ENCODE results near the gene KDM6A. TPM values are rescaled to one million over a fixed set of nuclear protein-coding genes. Genes with fewer than 3 reads are reported as not detected.
A peak's percentile ranks its signal among the peaks of the same experiment; 100 is the strongest.
"Not testable (repeated sequence)": the region's sequence is repeated elsewhere in the genome, so short reads cannot be mapped to it uniquely, and the experiment has no call there.

Gene KDM6A
- total RNA-seq, 1 experiment from 2014 or later: 48.2 TPM

DNA sequence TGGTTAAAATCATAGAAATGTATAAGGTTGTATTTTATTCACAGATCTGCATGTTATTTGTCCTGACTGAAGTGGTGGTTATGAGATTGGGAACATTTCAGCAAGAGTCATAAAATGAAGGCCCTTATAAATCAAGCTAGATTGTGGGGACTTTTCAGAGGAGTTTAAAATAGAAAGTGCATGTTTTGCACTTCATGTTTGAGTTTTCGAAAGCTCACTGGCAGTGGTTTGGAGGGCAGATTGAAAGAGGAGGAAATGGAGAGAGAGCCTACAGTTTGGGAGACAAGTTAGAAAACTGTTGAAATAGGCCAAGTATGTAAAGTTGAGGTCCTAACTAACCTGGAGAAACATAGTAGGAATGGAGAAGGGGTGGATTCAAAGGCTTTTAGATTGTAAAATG lies 124.9 kb downstream of the KDM6A start:
- H3K27me3 ChIP-seq (ENCODE audit: low read length): no peaks in the 10 kb centered on the region
- H3K79me2 ChIP-seq (ENCODE audit: low read length): peaks cover 90% of the 10 kb centered on the region
- H3K4me2 ChIP-seq (ENCODE audit: low read depth, low read length, poor library complexity, severe bottlenecking): no peak overlapping the region
- H3K4me1 ChIP-seq (ENCODE audit: low read length): peaks cover 19% of the 10 kb centered on the region
- no peaks in the 10 kb centered on the region for H4K20me1 ChIP-seq (ENCODE audit: insufficient read depth, low read depth, low read length)
- no peaks in the 10 kb centered on the region for H3K9me3 ChIP-seq (ENCODE audit: low read length)
- H3K9ac ChIP-seq (ENCODE audit: low read length): no peak overlapping the region
- H2AFZ ChIP-seq (ENCODE audit: low read length): no peak overlapping the region
- no peak overlapping the region for H3K4me3 ChIP-seq (ENCODE audit: low read length)
- no peaks in the 10 kb centered on the region for H3K36me3 ChIP-seq (ENCODE audit: insufficient read depth, low read length)
- DNase-seq: no peak
- no peaks in the 10 kb centered on the region for H3K9me2 ChIP-seq (replicated peaks; ENCODE audit: insufficient read depth, low read length)
- no peak overlapping the region for H3K27ac ChIP-seq (ENCODE audit: low read length)

DNA sequence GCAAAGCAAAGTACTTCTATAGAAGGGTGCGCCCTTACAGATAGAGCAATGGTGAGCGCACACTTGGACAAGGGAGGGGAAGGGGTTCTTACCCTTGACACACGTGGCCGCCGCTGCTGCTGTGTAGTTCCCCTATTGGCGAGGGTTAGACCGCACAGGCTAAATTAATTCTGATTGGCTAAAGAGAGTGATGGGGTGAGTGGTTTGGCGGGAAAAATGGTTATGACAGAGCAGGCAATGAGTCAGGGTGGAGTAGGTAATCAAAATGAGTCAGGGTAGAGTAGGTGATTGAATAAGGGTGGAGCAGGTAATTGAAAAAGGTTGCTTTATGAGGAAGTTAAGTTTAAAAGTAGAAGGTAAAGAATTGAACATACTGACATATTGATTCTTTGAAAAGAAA lies 126.2 kb downstream of the KDM6A start:
- not testable (repeated sequence) for H3K4me2 ChIP-seq (ENCODE audit: low read depth, low read length, poor library complexity, severe bottlenecking); H3K27ac ChIP-seq (ENCODE audit: low read length); H2AFZ ChIP-seq (ENCODE audit: low read length); H3K9ac ChIP-seq (ENCODE audit: low read length); H3K36me3 ChIP-seq (ENCODE audit: insufficient read depth, low read length); H3K9me3 ChIP-seq (ENCODE audit: low read length); DNase-seq; H3K4me3 ChIP-seq (ENCODE audit: low read length); H4K20me1 ChIP-seq (ENCODE audit: insufficient read depth, low read depth, low read length); H3K9me2 ChIP-seq (replicated peaks; ENCODE audit: insufficient read depth, low read length); H3K27me3 ChIP-seq (ENCODE audit: low read length)
- Histone ChIP-seq H3K79me2 (ENCODE audit: low read length) (peaks cover 84% of the 10 kb centered on the region), H3K4me1 (ENCODE audit: low read length) (peaks cover 19% of the 10 kb centered on the region)

DNA sequence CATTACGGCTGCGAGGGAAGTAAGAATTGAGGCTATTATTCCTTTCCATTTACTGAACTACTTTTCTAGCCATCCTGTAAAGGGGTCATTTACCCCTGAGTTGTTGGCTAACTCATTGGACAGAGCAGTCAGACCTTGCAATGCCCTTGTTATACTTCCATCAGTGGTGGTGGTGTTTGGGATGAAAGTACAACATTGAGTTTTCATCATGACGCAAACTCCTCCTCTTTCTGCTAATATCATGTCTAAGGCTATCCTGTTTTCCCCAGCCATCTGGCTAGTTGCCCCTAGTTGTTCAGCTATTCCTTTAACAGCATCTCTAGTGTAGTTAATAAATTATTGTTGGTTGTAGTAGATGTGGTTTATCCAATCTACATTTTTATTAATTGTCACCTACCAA lies 126.9 kb downstream of the KDM6A start:
- H3K9me3 ChIP-seq (ENCODE audit: low read length); H2AFZ ChIP-seq (ENCODE audit: low read length); H3K9ac ChIP-seq (ENCODE audit: low read length); H3K4me3 ChIP-seq (ENCODE audit: low read length); H3K27me3 ChIP-seq (ENCODE audit: low read length); H4K20me1 ChIP-seq (ENCODE audit: insufficient read depth, low read depth, low read length); H3K36me3 ChIP-seq (ENCODE audit: insufficient read depth, low read length); H3K27ac ChIP-seq (ENCODE audit: low read length); H3K4me2 ChIP-seq (ENCODE audit: low read depth, low read length, poor library complexity, severe bottlenecking); H3K9me2 ChIP-seq (replicated peaks; ENCODE audit: insufficient read depth, low read length); DNase-seq: not testable (repeated sequence)
- Histone ChIP-seq H3K79me2 (ENCODE audit: low read length) (peaks cover 83% of the 10 kb centered on the region), H3K4me1 (ENCODE audit: low read length) (peaks cover 19% of the 10 kb centered on the region)

DNA sequence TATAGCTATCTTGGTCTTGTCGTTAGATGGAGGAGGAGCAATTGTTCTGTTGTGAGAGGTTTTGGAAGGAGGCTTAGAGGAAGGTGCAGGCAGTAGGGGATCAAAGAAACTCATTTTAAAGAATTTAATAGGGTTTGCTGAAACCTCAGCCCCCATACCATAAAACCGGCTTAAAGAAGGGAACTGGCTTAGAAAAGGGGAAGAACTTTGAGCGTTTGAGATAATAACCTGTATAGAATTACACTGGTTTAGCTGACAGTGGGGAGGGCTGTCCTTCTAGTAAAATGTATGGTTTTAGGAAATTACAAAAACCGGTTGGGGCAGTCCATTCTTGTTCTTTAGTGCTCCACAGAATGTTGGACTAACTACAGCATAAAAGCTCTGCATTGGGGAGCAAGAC lies 128.1 kb downstream of the KDM6A start:
- Histone ChIP-seq H2AFZ (ENCODE audit: low read length) (no peak overlapping the region), H3K4me2 (ENCODE audit: low read depth, low read length, poor library complexity, severe bottlenecking) (peak overlapping the region; percentile 42), H3K4me1 (ENCODE audit: low read length) (peaks cover 19% of the 10 kb centered on the region), H3K79me2 (ENCODE audit: low read length) (peaks cover 84% of the 10 kb centered on the region), H3K9me3 (ENCODE audit: low read length) (no peaks in the 10 kb centered on the region), H3K27me3 (ENCODE audit: low read length) (no peaks in the 10 kb centered on the region), H3K4me3 (ENCODE audit: low read length) (no peak overlapping the region), H4K20me1 (ENCODE audit: insufficient read depth, low read depth, low read length) (no peaks in the 10 kb centered on the region), H3K9ac (ENCODE audit: low read length) (no peak overlapping the region), H3K9me2 (replicated peaks; ENCODE audit: insufficient read depth, low read length) (no peaks in the 10 kb centered on the region), H3K27ac (ENCODE audit: low read length) (no peak overlapping the region), H3K36me3 (ENCODE audit: insufficient read depth, low read length) (no peaks in the 10 kb centered on the region)
- peak; percentile 54 for DNase-seq

DNA sequence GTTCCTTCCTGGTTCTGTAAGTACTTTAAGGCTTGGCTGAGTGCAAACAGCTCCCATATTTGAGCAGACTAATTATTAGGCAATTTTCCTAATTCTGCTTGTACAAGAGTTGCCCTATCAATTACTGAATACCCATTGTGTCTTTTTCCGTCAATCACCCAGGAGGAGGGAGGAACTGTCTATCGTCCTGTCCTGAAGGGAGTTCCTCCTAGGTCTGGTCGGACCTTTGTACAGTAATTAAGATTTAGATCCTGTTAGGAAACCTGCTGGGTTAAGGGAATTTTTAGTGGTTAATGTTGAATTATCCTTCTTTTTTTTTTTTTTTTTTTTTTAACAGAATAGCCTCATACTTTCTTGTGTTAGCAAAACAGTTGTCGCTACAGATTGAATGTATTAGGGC lies 130.1 kb downstream of the KDM6A start:
- Histone ChIP-seq H3K9ac (ENCODE audit: low read length) (no peak overlapping the region), H3K9me2 (replicated peaks; ENCODE audit: insufficient read depth, low read length) (no peaks in the 10 kb centered on the region), H4K20me1 (ENCODE audit: insufficient read depth, low read depth, low read length) (no peaks in the 10 kb centered on the region), H3K27ac (ENCODE audit: low read length) (no peak overlapping the region), H3K4me1 (ENCODE audit: low read length) (peaks cover 24% of the 10 kb centered on the region), H3K4me3 (ENCODE audit: low read length) (no peak overlapping the region), H3K4me2 (ENCODE audit: low read depth, low read length, poor library complexity, severe bottlenecking) (no peak overlapping the region), H3K36me3 (ENCODE audit: insufficient read depth, low read length) (no peaks in the 10 kb centered on the region), H2AFZ (ENCODE audit: low read length) (no peak overlapping the region), H3K27me3 (ENCODE audit: low read length) (no peaks in the 10 kb centered on the region), H3K79me2 (ENCODE audit: low read length) (peaks cover 84% of the 10 kb centered on the region), H3K9me3 (ENCODE audit: low read length) (no peaks in the 10 kb centered on the region)
- no peak for DNase-seq

DNA sequence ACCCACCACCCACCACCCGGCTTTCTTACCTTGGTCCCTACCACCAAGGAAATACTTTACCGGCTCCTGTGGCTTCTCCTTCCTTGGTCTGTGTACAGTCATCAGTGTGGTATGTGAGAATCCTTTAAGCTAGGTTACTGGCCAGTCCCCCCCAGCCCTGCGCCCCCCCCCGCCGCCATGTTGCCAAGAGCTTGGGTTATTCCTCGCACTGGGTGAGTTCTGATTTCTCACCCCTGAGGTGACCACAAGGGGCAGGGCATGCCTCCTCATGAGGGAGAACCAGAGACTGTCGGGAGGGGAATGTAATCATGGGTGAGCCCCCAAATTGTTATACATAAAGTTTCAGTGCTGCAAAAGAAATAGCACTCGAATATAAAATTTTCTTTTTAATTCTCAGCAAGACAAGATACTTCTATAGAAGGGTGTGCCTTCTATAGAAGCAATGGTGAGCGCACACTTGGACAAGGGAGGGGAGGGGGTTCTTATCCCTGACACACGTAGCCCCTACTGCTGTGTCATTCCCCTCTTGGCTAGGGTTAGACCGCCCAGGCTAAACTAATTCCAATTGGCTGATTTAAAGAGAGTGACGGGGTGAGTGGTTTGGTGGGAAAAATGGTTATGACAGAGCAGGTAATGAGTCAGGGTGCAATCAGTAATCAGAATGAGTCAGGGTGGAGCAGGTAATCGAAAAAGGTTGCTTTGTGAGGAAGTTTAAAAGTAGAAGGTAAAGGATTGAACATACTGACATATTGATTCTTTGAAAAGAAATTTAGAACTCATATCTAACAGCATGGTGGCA lies 133.2 kb downstream of the KDM6A start:
- Histone ChIP-seq H3K27me3 (ENCODE audit: low read length) (no peaks in the 10 kb centered on the region), H3K9ac (ENCODE audit: low read length) (no peak overlapping the region), H2AFZ (ENCODE audit: low read length) (no peak overlapping the region), H3K4me2 (ENCODE audit: low read depth, low read length, poor library complexity, severe bottlenecking) (no peak overlapping the region), H3K4me3 (ENCODE audit: low read length) (no peak overlapping the region), H3K4me1 (ENCODE audit: low read length) (peaks cover 12% of the 10 kb centered on the region), H3K9me3 (ENCODE audit: low read length) (no peaks in the 10 kb centered on the region), H3K36me3 (ENCODE audit: insufficient read depth, low read length) (no peaks in the 10 kb centered on the region), H4K20me1 (ENCODE audit: insufficient read depth, low read depth, low read length) (no peaks in the 10 kb centered on the region), H3K27ac (ENCODE audit: low read length) (no peak overlapping the region), H3K79me2 (ENCODE audit: low read length) (peaks cover 85% of the 10 kb centered on the region), H3K9me2 (replicated peaks; ENCODE audit: insufficient read depth, low read length) (no peaks in the 10 kb centered on the region)
- DNase-seq: no peak

DNA sequence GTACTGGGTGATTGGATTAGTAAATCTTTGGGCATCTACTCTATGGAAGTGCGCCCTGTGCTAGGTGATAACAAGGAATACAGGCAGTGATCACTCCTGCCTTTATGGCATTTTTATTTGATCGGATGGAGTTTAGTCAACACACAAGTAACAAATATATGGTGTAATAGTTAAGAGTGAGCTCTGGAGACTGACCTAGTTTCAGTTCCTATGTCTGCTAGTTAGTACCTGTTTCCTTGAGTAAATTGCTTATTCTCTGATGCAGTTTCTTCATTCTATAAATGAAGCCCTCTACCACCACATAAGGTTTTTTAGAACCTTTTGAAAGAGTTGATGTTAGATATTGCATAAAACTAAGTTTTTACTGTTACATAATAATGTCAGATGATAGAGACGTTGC lies 134.6 kb downstream of the KDM6A start:
- no peaks in the 10 kb centered on the region for H3K9me2 ChIP-seq (replicated peaks; ENCODE audit: insufficient read depth, low read length)
- no peaks in the 10 kb centered on the region for H3K9me3 ChIP-seq (ENCODE audit: low read length)
- peaks cover 6% of the 10 kb centered on the region for H3K4me1 ChIP-seq (ENCODE audit: low read length)
- no peak overlapping the region for H2AFZ ChIP-seq (ENCODE audit: low read length)
- no peak overlapping the region for H3K4me3 ChIP-seq (ENCODE audit: low read length)
- H3K4me2 ChIP-seq (ENCODE audit: low read depth, low read length, poor library complexity, severe bottlenecking): no peak overlapping the region
- H3K27me3 ChIP-seq (ENCODE audit: low read length): no peaks in the 10 kb centered on the region
- no peaks in the 10 kb centered on the region for H4K20me1 ChIP-seq (ENCODE audit: insufficient read depth, low read depth, low read length)
- no peak overlapping the region for H3K27ac ChIP-seq (ENCODE audit: low read length)
- no peaks in the 10 kb centered on the region for H3K36me3 ChIP-seq (ENCODE audit: insufficient read depth, low read length)
- peak; percentile 45 for DNase-seq
- no peak overlapping the region for H3K9ac ChIP-seq (ENCODE audit: low read length)
- peaks cover 79% of the 10 kb centered on the region for H3K79me2 ChIP-seq (ENCODE audit: low read length)

DNA sequence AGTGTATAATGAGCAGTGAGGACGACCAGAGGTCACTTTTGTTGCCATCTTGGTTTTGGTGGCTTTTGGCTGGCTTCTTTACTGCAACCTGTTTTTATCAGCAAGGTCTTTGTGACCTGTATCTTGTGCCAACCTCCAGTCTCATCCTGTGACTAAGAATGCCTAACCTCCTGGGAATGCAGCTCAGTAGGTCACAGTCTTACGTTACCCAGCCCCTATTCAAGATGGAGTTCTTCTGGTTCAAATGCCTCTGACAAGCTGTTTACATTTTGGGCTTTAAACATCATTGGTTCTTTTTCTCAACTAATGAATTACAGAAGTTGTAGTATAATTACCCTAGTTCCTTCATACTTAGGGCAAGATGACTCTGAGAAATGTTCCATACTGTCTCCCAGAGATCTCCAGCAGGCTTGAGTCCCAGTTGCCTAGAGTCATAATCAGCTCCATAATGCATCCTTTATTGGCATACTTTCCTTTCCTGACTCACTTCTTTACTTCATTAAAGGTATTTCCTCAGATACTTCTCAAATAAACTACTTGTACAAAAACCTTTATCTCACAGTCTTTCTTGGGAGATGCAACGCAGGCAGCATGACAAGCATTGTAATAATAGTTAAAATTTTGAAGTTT lies 136.5 kb downstream of the KDM6A start:
- peaks cover 8% of the 10 kb centered on the region for H3K4me1 ChIP-seq (ENCODE audit: low read length)
- H3K4me2 ChIP-seq (ENCODE audit: low read depth, low read length, poor library complexity, severe bottlenecking): no peak overlapping the region
- no peak overlapping the region for H3K27ac ChIP-seq (ENCODE audit: low read length)
- H2AFZ ChIP-seq (ENCODE audit: low read length): no peak overlapping the region
- no peaks in the 10 kb centered on the region for H3K9me3 ChIP-seq (ENCODE audit: low read length)
- no peaks in the 10 kb centered on the region for H4K20me1 ChIP-seq (ENCODE audit: insufficient read depth, low read depth, low read length)
- H3K4me3 ChIP-seq (ENCODE audit: low read length): no peak overlapping the region
- H3K9me2 ChIP-seq (replicated peaks; ENCODE audit: insufficient read depth, low read length): no peaks in the 10 kb centered on the region
- peaks cover 86% of the 10 kb centered on the region for H3K79me2 ChIP-seq (ENCODE audit: low read length)
- no peak for DNase-seq
- no peak overlapping the region for H3K9ac ChIP-seq (ENCODE audit: low read length)
- H3K36me3 ChIP-seq (ENCODE audit: insufficient read depth, low read length): no peaks in the 10 kb centered on the region
- H3K27me3 ChIP-seq (ENCODE audit: low read length): no peaks in the 10 kb centered on the region
